ENCODE results near the gene DVL2. TPM values are rescaled to one million over a fixed set of nuclear protein-coding genes. Genes with fewer than 3 reads are reported as not detected.
A peak's percentile ranks its signal among the peaks of the same experiment; 100 is the strongest.

The DVL2 gene
- total and polyA plus RNA-seq, 2 of the 13 experiments (the other 11 are each of a cell fraction or from before 2014, with no cell fraction given), result 5.7 to 38.2 TPM

DNA sequence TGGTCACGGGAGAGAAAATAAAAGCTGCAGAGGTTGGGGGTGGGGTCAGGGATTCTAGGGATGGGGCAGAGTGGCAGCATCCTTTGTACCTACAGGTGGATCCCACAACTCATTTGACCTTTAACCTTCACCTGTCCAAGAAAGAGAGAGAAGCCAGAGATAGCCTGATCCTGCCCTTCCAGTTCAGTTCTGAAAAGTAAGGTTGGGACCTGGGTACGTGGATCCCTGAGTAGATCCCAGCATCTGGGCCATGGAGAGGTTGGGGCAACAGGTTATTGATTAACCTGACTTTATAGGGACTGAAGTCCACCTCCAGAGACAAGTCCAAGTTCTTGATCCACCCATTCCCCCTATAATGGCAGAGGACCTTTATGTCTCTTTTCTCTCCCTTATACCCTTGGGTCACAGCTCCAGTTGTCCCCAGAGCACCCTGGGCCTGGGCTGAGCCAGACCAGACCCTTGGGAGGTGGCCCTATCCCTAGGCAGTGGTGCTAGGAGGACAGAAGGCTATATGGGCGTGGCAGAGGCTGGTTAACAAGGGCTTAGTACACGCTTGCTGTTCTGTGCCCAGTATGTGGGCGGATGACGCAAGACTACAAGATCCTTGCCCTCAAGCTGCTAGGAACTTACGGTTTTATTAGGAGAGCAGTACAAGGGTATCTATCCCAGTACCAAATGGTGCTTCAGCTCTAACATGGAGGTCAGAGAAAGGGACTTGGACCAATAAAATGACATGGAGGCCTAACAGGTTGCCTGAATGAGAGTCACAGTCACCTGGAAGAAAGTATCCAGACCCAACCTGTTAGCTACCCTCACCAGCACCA lies 24.6 kb upstream of the DVL2 start (continued):
- TF ChIP-seq, protein P1, sequence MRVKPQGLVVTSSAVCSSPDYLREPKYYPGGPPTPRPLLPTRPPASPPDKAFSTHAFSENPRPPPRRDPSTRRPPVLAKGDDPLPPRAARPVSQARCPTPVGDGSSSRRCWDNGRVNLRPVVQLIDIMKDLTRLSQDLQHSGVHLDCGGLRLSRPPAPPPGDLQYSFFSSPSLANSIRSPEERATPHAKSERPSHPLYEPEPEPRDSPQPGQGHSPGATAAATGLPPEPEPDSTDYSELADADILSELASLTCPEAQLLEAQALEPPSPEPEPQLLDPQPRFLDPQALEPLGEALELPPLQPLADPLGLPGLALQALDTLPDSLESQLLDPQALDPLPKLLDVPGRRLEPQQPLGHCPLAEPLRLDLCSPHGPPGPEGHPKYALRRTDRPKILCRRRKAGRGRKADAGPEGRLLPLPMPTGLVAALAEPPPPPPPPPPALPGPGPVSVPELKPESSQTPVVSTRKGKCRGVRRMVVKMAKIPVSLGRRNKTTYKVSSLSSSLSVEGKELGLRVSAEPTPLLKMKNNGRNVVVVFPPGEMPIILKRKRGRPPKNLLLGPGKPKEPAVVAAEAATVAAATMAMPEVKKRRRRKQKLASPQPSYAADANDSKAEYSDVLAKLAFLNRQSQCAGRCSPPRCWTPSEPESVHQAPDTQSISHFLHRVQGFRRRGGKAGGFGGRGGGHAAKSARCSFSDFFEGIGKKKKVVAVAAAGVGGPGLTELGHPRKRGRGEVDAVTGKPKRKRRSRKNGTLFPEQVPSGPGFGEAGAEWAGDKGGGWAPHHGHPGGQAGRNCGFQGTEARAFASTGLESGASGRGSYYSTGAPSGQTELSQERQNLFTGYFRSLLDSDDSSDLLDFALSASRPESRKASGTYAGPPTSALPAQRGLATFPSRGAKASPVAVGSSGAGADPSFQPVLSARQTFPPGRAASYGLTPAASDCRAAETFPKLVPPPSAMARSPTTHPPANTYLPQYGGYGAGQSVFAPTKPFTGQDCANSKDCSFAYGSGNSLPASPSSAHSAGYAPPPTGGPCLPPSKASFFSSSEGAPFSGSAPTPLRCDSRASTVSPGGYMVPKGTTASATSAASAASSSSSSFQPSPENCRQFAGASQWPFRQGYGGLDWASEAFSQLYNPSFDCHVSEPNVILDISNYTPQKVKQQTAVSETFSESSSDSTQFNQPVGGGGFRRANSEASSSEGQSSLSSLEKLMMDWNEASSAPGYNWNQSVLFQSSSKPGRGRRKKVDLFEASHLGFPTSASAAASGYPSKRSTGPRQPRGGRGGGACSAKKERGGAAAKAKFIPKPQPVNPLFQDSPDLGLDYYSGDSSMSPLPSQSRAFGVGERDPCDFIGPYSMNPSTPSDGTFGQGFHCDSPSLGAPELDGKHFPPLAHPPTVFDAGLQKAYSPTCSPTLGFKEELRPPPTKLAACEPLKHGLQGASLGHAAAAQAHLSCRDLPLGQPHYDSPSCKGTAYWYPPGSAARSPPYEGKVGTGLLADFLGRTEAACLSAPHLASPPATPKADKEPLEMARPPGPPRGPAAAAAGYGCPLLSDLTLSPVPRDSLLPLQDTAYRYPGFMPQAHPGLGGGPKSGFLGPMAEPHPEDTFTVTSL (CRISPR knock-in tag; IDR thresholded peaks at IDR 0.05; ENCODE audit: borderline replicate concordance), result no peak
- TF ChIP-seq SP1 (IDR thresholded peaks at IDR 0.05) (no peak), SP1 (CRISPR knock-in tag; IDR thresholded peaks at IDR 0.05) (peak; percentile 23; the same call in 1 of the 2 replicates), EP300 (IDR thresholded peaks at IDR 0.05; ENCODE audit: low read depth in 2 of 2, low read length in 2 of 2) (peak; percentile 11 to 42; a peak in 1 of 4 replicates), EP300 (CRISPR knock-in tag; IDR thresholded peaks at IDR 0.05; ENCODE audit: borderline replicate concordance) (no peak), TEAD3 (CRISPR knock-in tag; optimal IDR thresholded peaks at IDR 0.05; ENCODE audit: borderline replicate concordance) (peak; percentile 24), ZNF367 (CRISPR knock-in tag; IDR thresholded peaks at IDR 0.05; ENCODE audit: borderline replicate concordance) (no peak), TAF1 (CRISPR knock-in tag; IDR thresholded peaks at IDR 0.05) (no peak), ZNF644 (CRISPR knock-in tag; IDR thresholded peaks at IDR 0.05; ENCODE audit: low read depth) (peak; percentile 44; the same call in 1 of the 2 replicates), HNRNPUL1 (IDR thresholded peaks at IDR 0.05; ENCODE audit: low read depth, low read length) (peak; percentile 82), FOSL2 (CRISPR knock-in tag; IDR thresholded peaks at IDR 0.05) (peak; percentile 54), PRMT3 (CRISPR knock-in tag; IDR thresholded peaks at IDR 0.05; ENCODE audit: borderline replicate concordance, low read depth) (no peak)
- TF ChIP-seq, protein P2, sequence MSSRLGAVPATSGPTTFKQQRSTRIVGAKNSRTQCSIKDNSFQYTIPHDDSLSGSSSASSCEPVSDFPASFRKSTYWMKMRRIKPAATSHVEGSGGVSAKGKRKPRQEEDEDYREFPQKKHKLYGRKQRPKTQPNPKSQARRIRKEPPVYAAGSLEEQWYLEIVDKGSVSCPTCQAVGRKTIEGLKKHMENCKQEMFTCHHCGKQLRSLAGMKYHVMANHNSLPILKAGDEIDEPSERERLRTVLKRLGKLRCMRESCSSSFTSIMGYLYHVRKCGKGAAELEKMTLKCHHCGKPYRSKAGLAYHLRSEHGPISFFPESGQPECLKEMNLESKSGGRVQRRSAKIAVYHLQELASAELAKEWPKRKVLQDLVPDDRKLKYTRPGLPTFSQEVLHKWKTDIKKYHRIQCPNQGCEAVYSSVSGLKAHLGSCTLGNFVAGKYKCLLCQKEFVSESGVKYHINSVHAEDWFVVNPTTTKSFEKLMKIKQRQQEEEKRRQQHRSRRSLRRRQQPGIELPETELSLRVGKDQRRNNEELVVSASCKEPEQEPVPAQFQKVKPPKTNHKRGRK (CRISPR knock-in tag; IDR thresholded peaks at IDR 0.05), result no peak
- TF ChIP-seq, protein P3, sequence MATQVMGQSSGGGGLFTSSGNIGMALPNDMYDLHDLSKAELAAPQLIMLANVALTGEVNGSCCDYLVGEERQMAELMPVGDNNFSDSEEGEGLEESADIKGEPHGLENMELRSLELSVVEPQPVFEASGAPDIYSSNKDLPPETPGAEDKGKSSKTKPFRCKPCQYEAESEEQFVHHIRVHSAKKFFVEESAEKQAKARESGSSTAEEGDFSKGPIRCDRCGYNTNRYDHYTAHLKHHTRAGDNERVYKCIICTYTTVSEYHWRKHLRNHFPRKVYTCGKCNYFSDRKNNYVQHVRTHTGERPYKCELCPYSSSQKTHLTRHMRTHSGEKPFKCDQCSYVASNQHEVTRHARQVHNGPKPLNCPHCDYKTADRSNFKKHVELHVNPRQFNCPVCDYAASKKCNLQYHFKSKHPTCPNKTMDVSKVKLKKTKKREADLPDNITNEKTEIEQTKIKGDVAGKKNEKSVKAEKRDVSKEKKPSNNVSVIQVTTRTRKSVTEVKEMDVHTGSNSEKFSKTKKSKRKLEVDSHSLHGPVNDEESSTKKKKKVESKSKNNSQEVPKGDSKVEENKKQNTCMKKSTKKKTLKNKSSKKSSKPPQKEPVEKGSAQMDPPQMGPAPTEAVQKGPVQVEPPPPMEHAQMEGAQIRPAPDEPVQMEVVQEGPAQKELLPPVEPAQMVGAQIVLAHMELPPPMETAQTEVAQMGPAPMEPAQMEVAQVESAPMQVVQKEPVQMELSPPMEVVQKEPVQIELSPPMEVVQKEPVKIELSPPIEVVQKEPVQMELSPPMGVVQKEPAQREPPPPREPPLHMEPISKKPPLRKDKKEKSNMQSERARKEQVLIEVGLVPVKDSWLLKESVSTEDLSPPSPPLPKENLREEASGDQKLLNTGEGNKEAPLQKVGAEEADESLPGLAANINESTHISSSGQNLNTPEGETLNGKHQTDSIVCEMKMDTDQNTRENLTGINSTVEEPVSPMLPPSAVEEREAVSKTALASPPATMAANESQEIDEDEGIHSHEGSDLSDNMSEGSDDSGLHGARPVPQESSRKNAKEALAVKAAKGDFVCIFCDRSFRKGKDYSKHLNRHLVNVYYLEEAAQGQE (IDR thresholded peaks at IDR 0.05; ENCODE audit: borderline replicate concordance in 1 of 2, low read depth in 1 of 2, low read length in 2 of 2), result 0 out of 4 replicates have a peak, but pooled peaks of 1 of the 2 experiments have one; percentile 4
- TF ChIP-seq, protein P4, sequence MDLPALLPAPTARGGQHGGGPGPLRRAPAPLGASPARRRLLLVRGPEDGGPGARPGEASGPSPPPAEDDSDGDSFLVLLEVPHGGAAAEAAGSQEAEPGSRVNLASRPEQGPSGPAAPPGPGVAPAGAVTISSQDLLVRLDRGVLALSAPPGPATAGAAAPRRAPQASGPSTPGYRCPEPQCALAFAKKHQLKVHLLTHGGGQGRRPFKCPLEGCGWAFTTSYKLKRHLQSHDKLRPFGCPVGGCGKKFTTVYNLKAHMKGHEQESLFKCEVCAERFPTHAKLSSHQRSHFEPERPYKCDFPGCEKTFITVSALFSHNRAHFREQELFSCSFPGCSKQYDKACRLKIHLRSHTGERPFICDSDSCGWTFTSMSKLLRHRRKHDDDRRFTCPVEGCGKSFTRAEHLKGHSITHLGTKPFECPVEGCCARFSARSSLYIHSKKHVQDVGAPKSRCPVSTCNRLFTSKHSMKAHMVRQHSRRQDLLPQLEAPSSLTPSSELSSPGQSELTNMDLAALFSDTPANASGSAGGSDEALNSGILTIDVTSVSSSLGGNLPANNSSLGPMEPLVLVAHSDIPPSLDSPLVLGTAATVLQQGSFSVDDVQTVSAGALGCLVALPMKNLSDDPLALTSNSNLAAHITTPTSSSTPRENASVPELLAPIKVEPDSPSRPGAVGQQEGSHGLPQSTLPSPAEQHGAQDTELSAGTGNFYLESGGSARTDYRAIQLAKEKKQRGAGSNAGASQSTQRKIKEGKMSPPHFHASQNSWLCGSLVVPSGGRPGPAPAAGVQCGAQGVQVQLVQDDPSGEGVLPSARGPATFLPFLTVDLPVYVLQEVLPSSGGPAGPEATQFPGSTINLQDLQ (CRISPR knock-in tag; IDR thresholded peaks at IDR 0.05), result no peak

Measured in HepG2 (cell line).